Gastrocnemius medialis (tissue), 4 donors: ENCODE data around the gene CAMK2D. TPM values are rescaled to one million over a fixed set of nuclear protein-coding genes. Genes with fewer than 3 reads are reported as not detected.
A peak's percentile ranks its signal among the peaks of the same experiment; 100 is the strongest.

Experiments
- ATAC-seq, 2 donors: fragments of 150-250 bp; one replicate each; pipeline ENCODE4 v1.9.1; 2016
- DNase-seq, 2 donors: peaks; one replicate each; pipeline ENCODE4 v3.0.0-alpha.2; 2019
- H3K27ac ChIP-seq, 4 donors: fragments of 200-600 bp; sonication (generic); 1 replicate in 1 of 4; 2 replicates in 3 of 4; pipeline ENCODE4 v1.5.1; 2016 to 2018; ENCODE audit warnings: mild to moderate bottlenecking in 2 of 4, moderate library complexity in 1 of 4
- H3K27me3 ChIP-seq, 3 donors: fragments of 200-600 bp; sonication (generic) in 2 of 3; 1 replicate in 1 of 3; 2 replicates in 2 of 3; pipeline versions ENCODE4 v1.5.1 to v1.6.0; 2016 to 2019; ENCODE audit warnings: mild to moderate bottlenecking in 1 of 3, moderate library complexity in 1 of 3
- H3K36me3 ChIP-seq, 2 donors: fragments of 200-600 bp; sonication (generic) in 1 of 2; one replicate each; pipeline ENCODE4 v1.5.1; 2017 to 2018
- H3K4me1 ChIP-seq, 2 donors: fragments of 200-600 bp; sonication (generic) in 1 of 2; one replicate each; pipeline ENCODE4 v1.5.1; 2016 to 2017; ENCODE audit warnings: mild to moderate bottlenecking in 2 of 2
- H3K4me3 ChIP-seq, 4 donors: fragments of 200-600 bp; sonication (generic) in 3 of 4; 1 replicate in 1 of 4; 2 replicates in 3 of 4; pipeline ENCODE4 v1.5.1; 2016 to 2019; ENCODE audit warnings: mild to moderate bottlenecking in 2 of 4
- H3K9me3 ChIP-seq, 3 donors: fragments of 200-600 bp; sonication (generic) in 2 of 3; 1 replicate in 1 of 3; 2 replicates in 2 of 3; pipeline ENCODE4 v1.5.1; 2016 to 2019
- CTCF ChIP-seq, 5 experiments: fragments of 450-650 bp in 3 of 5; fragments of 200-600 bp in 2 of 5; sonication (generic) in 2 of 5; IDR thresholded peaks in 4 of 5; conservative IDR thresholded peaks in 1 of 5; 1 replicate in 4 of 5; 2 replicates in 1 of 5; pipeline ENCODE4 v1.5.1; 2016 to 2019; ENCODE audit warnings: antibody characterized with exemption in 5 of 5, mild to moderate bottlenecking in 3 of 5, moderate library complexity in 3 of 5
- POLR2A ChIP-seq, 2 donors: fragments of 450-650 bp; IDR thresholded peaks; one replicate each; pipeline ENCODE4 v1.6.1; 2017; ENCODE audit warnings: antibody characterized with exemption in 2 of 2, mild to moderate bottlenecking in 2 of 2, moderate library complexity in 2 of 2
- in situ Hi-C, 4 donors: fragments of 200-750 bp; cut with MboI; loops; one replicate each; pipeline versions ENCODE4 v1.15.0 to v1.8.0; 2017; ENCODE audit warnings: low sequenced_read_pairs in 4 of 4
- intact Hi-C: fragments of 100-400 bp; cut with DNase I; formaldehyde crosslinking; loops from one replicate; pipeline ENCODE4 v1.15.1; 2023; ENCODE audit warnings: low total_unique reads
- total RNA-seq, 4 donors: library from RNA; depleted of rRNA; stranded (reverse); fragments of >200 nt; gene quantifications; one replicate each; pipeline versions ENCODE4 v1.1.0 to v1.2.3, GENCODE V29; 2016

CAMK2D gene
- total RNA-seq, 4 donors from 2014 or later: 73.2 to 149 (median 119) TPM

DNA sequence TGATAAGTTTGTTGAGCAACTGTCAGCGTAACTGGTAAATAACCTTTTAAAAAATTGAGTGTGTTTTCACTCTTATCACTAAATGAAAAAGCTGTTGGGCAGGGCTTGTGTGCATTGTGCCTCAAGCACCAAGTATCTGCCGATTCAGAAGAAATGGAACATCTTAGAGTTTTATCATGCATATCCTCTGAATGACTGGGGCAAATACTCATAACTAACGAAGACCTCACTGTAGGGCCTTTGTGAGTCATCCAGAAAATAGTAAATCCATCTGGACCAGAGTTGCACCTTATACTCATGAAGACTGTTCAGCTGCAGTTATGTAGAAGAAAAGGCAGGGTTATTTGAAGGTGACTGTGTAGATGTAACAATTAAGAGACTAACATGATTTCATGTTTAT is 222.1 kb downstream of the CAMK2D start:
- H3K9me3 ChIP-seq: no peaks in the 10 kb centered on the region
- peaks cover 25 to 33% of the 10 kb centered on the region in 2 donors for H3K4me1 ChIP-seq
- intact Hi-C loops (no loop called here), in situ Hi-C loops (no loop called here)
- H3K27ac ChIP-seq: peak overlapping the region in 1 of 4 donors; percentile 70
- ATAC-seq (no peak), DNase-seq (no peak)
- H3K4me3 ChIP-seq: no peak overlapping the region
- H3K36me3 ChIP-seq: no peaks in the 10 kb centered on the region
- H3K27me3 ChIP-seq: no peaks in the 10 kb centered on the region
- TF ChIP-seq CTCF (IDR thresholded peaks at IDR 0.05 in 4 of 5, conservative IDR thresholded peaks at IDR 0.05 in 1 of 5): no peak
- TF ChIP-seq POLR2A (IDR thresholded peaks at IDR 0.05): no peak

GRCh38 chr4:113537628-113538027 is 223.9 kb downstream of the CAMK2D start:
- DNase-seq (peak in 1 of 2 donors; percentile 25), ATAC-seq (peak; percentile 71 to 92)
- no peaks in the 10 kb centered on the region for H3K9me3 ChIP-seq
- TF ChIP-seq POLR2A (IDR thresholded peaks at IDR 0.05) (no peak), CTCF (IDR thresholded peaks at IDR 0.05 in 4 of 5, conservative IDR thresholded peaks at IDR 0.05 in 1 of 5) (no peak)
- peaks cover 25 to 33% of the 10 kb centered on the region in 2 donors for H3K4me1 ChIP-seq
- H3K36me3 ChIP-seq: no peaks in the 10 kb centered on the region
- in situ Hi-C loops: no loop called here
- H3K27me3 ChIP-seq: no peaks in the 10 kb centered on the region
- peak overlapping the region in 3 of 4 donors; percentile 30 to 47 (median 33) for H3K27ac ChIP-seq
- H3K4me3 ChIP-seq: no peak overlapping the region
- intact Hi-C loops: no loop called here

DNA sequence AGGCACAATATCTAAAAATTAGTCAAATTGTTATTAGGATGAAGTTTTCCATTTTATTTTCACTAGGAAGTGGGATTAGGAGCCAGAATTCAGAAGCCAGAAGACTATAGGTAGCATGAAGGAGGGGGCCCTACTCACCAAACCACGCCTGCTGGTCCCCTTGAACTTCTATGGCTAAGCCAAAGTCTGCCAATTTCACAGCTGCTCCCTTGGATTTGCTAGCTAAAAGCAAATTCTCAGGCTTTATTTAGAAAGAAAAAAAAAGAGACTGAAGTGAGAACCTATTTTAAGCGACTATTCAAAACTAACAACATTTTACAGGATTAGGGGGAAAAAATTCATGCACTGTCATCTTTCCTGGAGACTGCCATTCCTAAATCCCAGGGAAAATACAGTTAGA is 224.3 kb downstream of the CAMK2D start:
- no peak for DNase-seq
- no peak overlapping the region for H3K4me3 ChIP-seq
- H3K9me3 ChIP-seq: no peaks in the 10 kb centered on the region
- no peaks in the 10 kb centered on the region for H3K27me3 ChIP-seq
- in situ Hi-C loops: no loop called here
- peaks cover 25 to 33% of the 10 kb centered on the region in 2 donors for H3K4me1 ChIP-seq
- no peak for TF ChIP-seq POLR2A (IDR thresholded peaks at IDR 0.05)
- no peak for TF ChIP-seq CTCF (IDR thresholded peaks at IDR 0.05 in 4 of 5, conservative IDR thresholded peaks at IDR 0.05 in 1 of 5)
- no peaks in the 10 kb centered on the region for H3K36me3 ChIP-seq
- peak overlapping the region; percentile 16 to 47 (median 32) for H3K27ac ChIP-seq
- intact Hi-C loops: no loop called here
- ATAC-seq: no peak

- H3K27me3 ChIP-seq: no peaks in the 10 kb centered on the region
- in situ Hi-C loops (no loop called here), intact Hi-C loops (loop anchor here (5.0 kb wide), 2 partner anchors 137 to 1243 kb away; no protein-coding TSS in a partner anchor)
- H3K4me3 ChIP-seq: no peak overlapping the region
- ATAC-seq (no peak), DNase-seq (no peak)
- TF ChIP-seq POLR2A (IDR thresholded peaks at IDR 0.05): no peak
- TF ChIP-seq CTCF (IDR thresholded peaks at IDR 0.05 in 4 of 5, conservative IDR thresholded peaks at IDR 0.05 in 1 of 5): no peak
- H3K4me1 ChIP-seq: peaks cover 6 to 22% of the 10 kb centered on the region in 2 donors
- H3K27ac ChIP-seq: no peak overlapping the region
- H3K36me3 ChIP-seq: peaks cover 0 to 14% of the 10 kb centered on the region in 2 donors
- no peaks in the 10 kb centered on the region for H3K9me3 ChIP-seq
Observed at GRCh38 chr4:113534711-113535110, 226.8 kb downstream of the CAMK2D start.

DNA sequence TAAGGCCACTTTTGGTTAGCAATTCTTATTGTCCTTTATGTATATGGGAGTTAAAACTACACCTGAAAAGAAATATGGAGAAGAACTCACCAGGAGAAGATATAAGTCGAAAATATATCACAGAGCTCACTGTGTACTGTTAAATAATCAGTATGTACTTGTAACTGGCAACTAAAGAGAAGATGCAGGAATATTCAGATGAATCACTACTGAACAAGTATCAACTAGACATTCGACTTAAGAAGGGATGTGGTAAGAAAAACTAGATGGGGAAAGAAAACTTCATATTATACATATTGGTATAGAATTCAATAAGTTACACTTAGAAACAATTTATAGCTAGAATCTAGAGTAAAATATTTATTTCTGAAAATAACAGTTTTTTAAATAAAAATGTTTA is 230.0 kb downstream of the CAMK2D start:
- Histone ChIP-seq H3K9me3 (no peaks in the 10 kb centered on the region), H3K27me3 (no peaks in the 10 kb centered on the region), H3K4me1 (no peaks in the 10 kb centered on the region), H3K27ac (no peak overlapping the region), H3K4me3 (no peak overlapping the region), H3K36me3 (peaks cover 0 to 23% of the 10 kb centered on the region in 2 donors)
- intact Hi-C loops (loop anchor here (5.0 kb wide), 2 partner anchors 134 to 1246 kb away; no protein-coding TSS in a partner anchor), in situ Hi-C loops (no loop called here)
- no peak for TF ChIP-seq CTCF (IDR thresholded peaks at IDR 0.05 in 4 of 5, conservative IDR thresholded peaks at IDR 0.05 in 1 of 5)
- no peak for TF ChIP-seq POLR2A (IDR thresholded peaks at IDR 0.05)
- DNase-seq: no peak
- no peak for ATAC-seq
